Sigmoid colon (tissue), 7 donors: ENCODE results near the gene ENO3. TPM values are rescaled to one million over a fixed set of nuclear protein-coding genes. Genes with fewer than 3 reads are reported as not detected.
"Not testable (repeated sequence)": the region's sequence is repeated elsewhere in the genome, so short reads cannot be mapped to it uniquely, and the experiment has no call there.

Source experiments
- DNase-seq: peaks from one replicate; pipeline ENCODE4 v3.0.0-alpha.2; 2019
- H3K27ac ChIP-seq, 4 donors: fragments of 200-600 bp; sonication (generic); one replicate each; pipeline ENCODE4 v1.5.1; 2016 to 2019; ENCODE audit warnings: mild to moderate bottlenecking in 1 of 4
- H3K27me3 ChIP-seq, 3 donors: fragments of 200-600 bp; sonication (generic); one replicate each; pipeline ENCODE4 v1.5.1; 2019; ENCODE audit warnings: mild to moderate bottlenecking in 1 of 3
- H3K36me3 ChIP-seq, 4 donors: fragments of 200-600 bp; sonication (generic); one replicate each; pipeline ENCODE4 v1.5.1; 2016 to 2019
- H3K4me1 ChIP-seq, 4 donors: fragments of 200-600 bp; sonication (generic); one replicate each; pipeline ENCODE4 v1.5.1; 2017 to 2019
- H3K4me3 ChIP-seq, 4 donors: fragments of 200-600 bp; sonication (generic); one replicate each; pipeline ENCODE4 v1.5.1; 2017 to 2019; ENCODE audit warnings: mild to moderate bottlenecking in 2 of 4, moderate library complexity in 1 of 4
- H3K9me3 ChIP-seq, 4 donors: fragments of 200-600 bp in 3 of 4; sonication (generic) in 3 of 4; one replicate each; pipeline versions ENCODE4 v1.5.1 to v1.6.1; 2013 to 2019
- CTCF ChIP-seq, 4 experiments: fragments of 450-650 bp in 3 of 4; fragments of 200-600 bp in 1 of 4; IDR thresholded peaks; one replicate each; pipeline ENCODE4 v1.5.1; 2016 to 2019; ENCODE audit warnings: antibody characterized with exemption in 4 of 4, mild to moderate bottlenecking in 3 of 4, moderate library complexity in 2 of 4
- EP300 ChIP-seq, 4 donors: sonication (generic); formaldehyde crosslinking; IDR thresholded peaks; one replicate each; pipeline ENCODE4 v1.6.1; 2017; ENCODE audit warnings: antibody characterized with exemption in 4 of 4
- POLR2A ChIP-seq, 2 donors: fragments of 450-650 bp; IDR thresholded peaks; one replicate each; pipeline ENCODE4 v1.6.1; 2016; ENCODE audit warnings: antibody characterized with exemption in 2 of 2, mild to moderate bottlenecking in 2 of 2, moderate library complexity in 2 of 2
- POLR2AphosphoS5 ChIP-seq, 4 donors: sonication (generic); formaldehyde crosslinking; IDR thresholded peaks; one replicate each; pipeline ENCODE4 v1.6.1; 2017; ENCODE audit warnings: antibody characterized with exemption in 4 of 4
- WGBS, 2 donors: extraction: QIAGEN DNeasy Blood & Tissue Kit; methylation state at CpG; one replicate each; pipeline ENCODE4 v1.1.7; 2013; 5-methylcytosine and 5-hydroxymethylcytosine counted together
- intact Hi-C: fragments of 100-400 bp; cut with DNase I; formaldehyde crosslinking; loops from one replicate; pipeline ENCODE4 v1.15.1; 2023
- polyA plus RNA-seq, 3 donors: library from polyadenylated mRNA; stranded (reverse); fragments of 200-250 nt; gene quantifications; one replicate each; pipeline ENCODE4 v1.2.3, GENCODE V29; 2013
- total RNA-seq, 4 donors: library from RNA; depleted of rRNA; stranded (reverse); fragments of >200 nt; gene quantifications; one replicate each; pipeline ENCODE4 v1.1.0, GENCODE V29; 2016
- donor health status: healthy with polysubstance abuse.
- donor health status: Bipolar disorder and iron deficiency.
- donor health status: healthy.

The ENO3 gene
- total and polyA plus RNA-seq, 7 donors = 0.69 to 10.3 (median 5.4) TPM

GRCh38 chr17:4908301-4908700 is 42.6 kb upstream of the ENO3 start:
- Histone ChIP-seq H3K4me1 (peaks cover 0 to 11% (median 5%) of the 10 kb centered on the region in 4 donors), H3K27me3 (peaks cover 0 to 15% (median 7%) of the 10 kb centered on the region in 3 donors), H3K9me3 (no peaks in the 10 kb centered on the region), H3K27ac (peak overlapping the region in 2 of 4 donors; percentile 15 to 57), H3K36me3 (no peaks in the 10 kb centered on the region), H3K4me3 (no peak overlapping the region)
- no peak for DNase-seq
- TF ChIP-seq EP300 (IDR thresholded peaks at IDR 0.05) (no peak), CTCF (IDR thresholded peaks at IDR 0.05) (no peak), POLR2AphosphoS5 (IDR thresholded peaks at IDR 0.05) (no peak), POLR2A (IDR thresholded peaks at IDR 0.05) (no peak)
- 62 to 72% methylated on average over 10 of the region's 10 CpGs for WGBS, 2 donors
- intact Hi-C loops = loop anchor here (2.0 kb wide), 3 partner anchors 32 to 154 kb away; partner anchors contain the start of genes CAMTA2, RNF167 and SLC25A11

GRCh38 chr17:4908711-4909496 is 42.0 kb upstream of the ENO3 start:
- Histone ChIP-seq H3K27me3 (peaks cover 0 to 9% (median 5%) of the 10 kb centered on the region in 3 donors), H3K36me3 (no peaks in the 10 kb centered on the region), H3K9me3 (no peaks in the 10 kb centered on the region), H3K4me3 (no peak overlapping the region), H3K4me1 (peaks cover 0 to 11% (median 5%) of the 10 kb centered on the region in 4 donors), H3K27ac (peak overlapping the region; percentile 35 to 57 (median 45))
- peak; percentile 95 for DNase-seq
- intact Hi-C loops = loop anchor here (2.0 kb wide), 3 partner anchors 32 to 154 kb away; partner anchors contain the start of genes CAMTA2, RNF167 and SLC25A11
- WGBS, 2 donors = 14 to 26% methylated on average over 20 of the region's 20 CpGs
- TF ChIP-seq EP300 (IDR thresholded peaks at IDR 0.05) (no peak), CTCF (IDR thresholded peaks at IDR 0.05) (peak; percentile 62 to 90 (median 80)), POLR2A (IDR thresholded peaks at IDR 0.05) (no peak), POLR2AphosphoS5 (IDR thresholded peaks at IDR 0.05) (peak in 3 of 4 donors; percentile 18 to 47 (median 37))

GRCh38 chr17:4913994-4914393 is 36.9 kb upstream of the ENO3 start:
- DNase-seq = no peak
- H3K4me1 ChIP-seq = peaks cover 0 to 9% (median 5%) of the 10 kb centered on the region in 4 donors
- intact Hi-C loops = no loop called here
- no peak overlapping the region for H3K27ac ChIP-seq
- H3K9me3 ChIP-seq = no peaks in the 10 kb centered on the region
- H3K4me3 ChIP-seq = no peak overlapping the region
- WGBS, 2 donors = 18 to 65% methylated on average over 1 of the region's 1 CpG
- H3K36me3 ChIP-seq = no peaks in the 10 kb centered on the region
- no peaks in the 10 kb centered on the region for H3K27me3 ChIP-seq
- TF ChIP-seq CTCF (IDR thresholded peaks at IDR 0.05) (no peak), POLR2A (IDR thresholded peaks at IDR 0.05) (no peak), EP300 (IDR thresholded peaks at IDR 0.05) (no peak), POLR2AphosphoS5 (IDR thresholded peaks at IDR 0.05) (no peak)

GRCh38 chr17:4914551-4914950 is 36.4 kb upstream of the ENO3 start:
- DNase-seq, intact Hi-C loops, H3K4me1 ChIP-seq, H3K27ac ChIP-seq, H3K36me3 ChIP-seq, H3K27me3 ChIP-seq, H3K9me3 ChIP-seq, H3K4me3 ChIP-seq: not testable (repeated sequence)
- 72 to 92% methylated on average over 4 of the region's 4 CpGs for WGBS, 2 donors

- Histone ChIP-seq H3K4me1 (no peaks in the 10 kb centered on the region), H3K27me3 (no peaks in the 10 kb centered on the region), H3K27ac (no peak overlapping the region), H3K9me3 (no peaks in the 10 kb centered on the region), H3K36me3 (no peaks in the 10 kb centered on the region), H3K4me3 (no peak overlapping the region)
- WGBS, 2 donors = 86 to 87% methylated on average over 8 of the region's 8 CpGs
- intact Hi-C loops = no loop called here
- TF ChIP-seq POLR2AphosphoS5 (IDR thresholded peaks at IDR 0.05) (no peak), CTCF (IDR thresholded peaks at IDR 0.05) (no peak), POLR2A (IDR thresholded peaks at IDR 0.05) (no peak), EP300 (IDR thresholded peaks at IDR 0.05) (no peak)
- DNase-seq = no peak
These were observed 31.3 kb upstream of the ENO3 start for GRCh38 chr17:4919511-4920047.
